ENCODE results near the gene SREBF1. TPM values are rescaled to one million over a fixed set of nuclear protein-coding genes. Genes with fewer than 3 reads are reported as not detected.

The SREBF1 gene
- total RNA-seq, 1 experiment from 2014 or later, result 167 TPM

- Histone ChIP-seq H3F3A (ENCODE audit: low read length, unreplicated experiment) (no peaks in the 10 kb centered on the region), H4K20me1 (ENCODE audit: low read length) (no peaks in the 10 kb centered on the region), H3K36me3 (ENCODE audit: low read depth, low read length) (peaks cover 15% of the 10 kb centered on the region), H3K27ac (ENCODE audit: low read length) (no peak overlapping the region), H3K4me2 (ENCODE audit: low read length) (no peak overlapping the region), H3K4me1 (ENCODE audit: insufficient read depth, low read length) (no peaks in the 10 kb centered on the region), H3K79me2 (ENCODE audit: low read length) (no peaks in the 10 kb centered on the region), H3K9me2 (replicated peaks; ENCODE audit: low read length) (no peaks in the 10 kb centered on the region), H2AFZ (ENCODE audit: low read length) (no peak overlapping the region), H3K9ac (ENCODE audit: low read length) (no peak overlapping the region), H3K27me3 (ENCODE audit: low read length) (no peaks in the 10 kb centered on the region), H3K9me3 (ENCODE audit: low read length) (no peaks in the 10 kb centered on the region), H3K4me3 (ENCODE audit: low read length) (no peak overlapping the region)
- no peak for ATAC-seq
- intact Hi-C loops (cut with micrococcal nuclease), result no loop called here
- TF ChIP-seq EZH2 (IDR thresholded peaks at IDR 0.05; ENCODE audit: low read length, unreplicated experiment) (no peak), CTCF (conservative IDR thresholded peaks at IDR 0.05; ENCODE audit: low read depth, low read length) (no peak), EZH2phosphoT487 (IDR thresholded peaks at IDR 0.05; ENCODE audit: borderline replicate concordance, low read length) (no peak)
- CTCF ChIA-PET, result no interaction called here
- DNase-seq, result no peak
- no TSS peak for BruUV-seq (replicated peaks)
- POLR2A ChIA-PET (ENCODE audit: unreplicated experiment), result no interaction called here
These were observed 38.1 kb downstream of the SREBF1 start for GRCh38 chr17:17798573-17799255.

GRCh38 chr17:17798010-17798556 is 38.7 kb downstream of the SREBF1 start:
- intact Hi-C loops (cut with micrococcal nuclease), result no loop called here
- DNase-seq, result no peak
- Histone ChIP-seq H3K4me1 (ENCODE audit: insufficient read depth, low read length) (no peaks in the 10 kb centered on the region), H3K27ac (ENCODE audit: low read length) (no peak overlapping the region), H3K9ac (ENCODE audit: low read length) (no peak overlapping the region), H3K79me2 (ENCODE audit: low read length) (no peaks in the 10 kb centered on the region), H3K4me2 (ENCODE audit: low read length) (no peak overlapping the region), H3K9me3 (ENCODE audit: low read length) (no peaks in the 10 kb centered on the region), H3K27me3 (ENCODE audit: low read length) (no peaks in the 10 kb centered on the region), H3K9me2 (replicated peaks; ENCODE audit: low read length) (no peaks in the 10 kb centered on the region), H3F3A (ENCODE audit: low read length, unreplicated experiment) (no peaks in the 10 kb centered on the region), H3K36me3 (ENCODE audit: low read depth, low read length) (peaks cover 15% of the 10 kb centered on the region), H3K4me3 (ENCODE audit: low read length) (no peak overlapping the region), H2AFZ (ENCODE audit: low read length) (no peak overlapping the region), H4K20me1 (ENCODE audit: low read length) (no peaks in the 10 kb centered on the region)
- ATAC-seq, result no peak
- CTCF ChIA-PET, result no interaction called here
- TF ChIP-seq EZH2 (IDR thresholded peaks at IDR 0.05; ENCODE audit: low read length, unreplicated experiment), result no peak
- no peak for TF ChIP-seq CTCF (conservative IDR thresholded peaks at IDR 0.05; ENCODE audit: low read depth, low read length)
- no peak for TF ChIP-seq EZH2phosphoT487 (IDR thresholded peaks at IDR 0.05; ENCODE audit: borderline replicate concordance, low read length)
- no TSS peak for BruUV-seq (replicated peaks)
- POLR2A ChIA-PET (ENCODE audit: unreplicated experiment), result no interaction called here

- ATAC-seq (no peak), DNase-seq (no peak)
- Histone ChIP-seq H3K4me3 (ENCODE audit: low read length) (no peak overlapping the region), H3K9me2 (replicated peaks; ENCODE audit: low read length) (no peaks in the 10 kb centered on the region), H4K20me1 (ENCODE audit: low read length) (no peaks in the 10 kb centered on the region), H3K36me3 (ENCODE audit: low read depth, low read length) (peaks cover 15% of the 10 kb centered on the region), H3K4me1 (ENCODE audit: insufficient read depth, low read length) (no peaks in the 10 kb centered on the region), H3K79me2 (ENCODE audit: low read length) (no peaks in the 10 kb centered on the region), H3K27me3 (ENCODE audit: low read length) (no peaks in the 10 kb centered on the region), H2AFZ (ENCODE audit: low read length) (no peak overlapping the region), H3K9ac (ENCODE audit: low read length) (no peak overlapping the region), H3K27ac (ENCODE audit: low read length) (no peak overlapping the region), H3K9me3 (ENCODE audit: low read length) (no peaks in the 10 kb centered on the region), H3F3A (ENCODE audit: low read length, unreplicated experiment) (no peaks in the 10 kb centered on the region), H3K4me2 (ENCODE audit: low read length) (no peak overlapping the region)
- BruUV-seq (replicated peaks), result TSS peak; percentile 5
- TF ChIP-seq EZH2phosphoT487 (IDR thresholded peaks at IDR 0.05; ENCODE audit: borderline replicate concordance, low read length), result no peak
- TF ChIP-seq EZH2 (IDR thresholded peaks at IDR 0.05; ENCODE audit: low read length, unreplicated experiment), result no peak
- TF ChIP-seq CTCF (conservative IDR thresholded peaks at IDR 0.05; ENCODE audit: low read depth, low read length), result no peak
- intact Hi-C loops (cut with micrococcal nuclease), result no loop called here
- POLR2A ChIA-PET (ENCODE audit: unreplicated experiment), result no interaction called here
- CTCF ChIA-PET, result no interaction called here
These were observed 39.5 kb downstream of the SREBF1 start for GRCh38 chr17:17797119-17797809.
